ENCODE results near the gene CDH13. TPM values are rescaled to one million over a fixed set of nuclear protein-coding genes. Genes with fewer than 3 reads are reported as not detected.

The CDH13 gene
- total and polyA plus RNA-seq, 2 of the 8 experiments (the other 6 are each of a cell fraction or from before 2014, with no cell fraction given): 2.3 to 2.4 TPM

- TF ChIP-seq, protein P1, sequence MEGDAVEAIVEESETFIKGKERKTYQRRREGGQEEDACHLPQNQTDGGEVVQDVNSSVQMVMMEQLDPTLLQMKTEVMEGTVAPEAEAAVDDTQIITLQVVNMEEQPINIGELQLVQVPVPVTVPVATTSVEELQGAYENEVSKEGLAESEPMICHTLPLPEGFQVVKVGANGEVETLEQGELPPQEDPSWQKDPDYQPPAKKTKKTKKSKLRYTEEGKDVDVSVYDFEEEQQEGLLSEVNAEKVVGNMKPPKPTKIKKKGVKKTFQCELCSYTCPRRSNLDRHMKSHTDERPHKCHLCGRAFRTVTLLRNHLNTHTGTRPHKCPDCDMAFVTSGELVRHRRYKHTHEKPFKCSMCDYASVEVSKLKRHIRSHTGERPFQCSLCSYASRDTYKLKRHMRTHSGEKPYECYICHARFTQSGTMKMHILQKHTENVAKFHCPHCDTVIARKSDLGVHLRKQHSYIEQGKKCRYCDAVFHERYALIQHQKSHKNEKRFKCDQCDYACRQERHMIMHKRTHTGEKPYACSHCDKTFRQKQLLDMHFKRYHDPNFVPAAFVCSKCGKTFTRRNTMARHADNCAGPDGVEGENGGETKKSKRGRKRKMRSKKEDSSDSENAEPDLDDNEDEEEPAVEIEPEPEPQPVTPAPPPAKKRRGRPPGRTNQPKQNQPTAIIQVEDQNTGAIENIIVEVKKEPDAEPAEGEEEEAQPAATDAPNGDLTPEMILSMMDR (IDR thresholded peaks at IDR 0.05; ENCODE audit: control extremely low read depth in 1 of 3, insufficient read depth in 1 of 3, low read depth in 1 of 3, low read length in 3 of 3): no peak
- no peak for TF ChIP-seq CBX5 (IDR thresholded peaks at IDR 0.05; ENCODE audit: low read depth, low read length)
- TF ChIP-seq POLR2AphosphoS5 (IDR thresholded peaks at IDR 0.05; ENCODE audit: low read depth, low read length): no peak
- no peak for TF ChIP-seq ASH2L (IDR thresholded peaks at IDR 0.05; ENCODE audit: low read length)
- TF ChIP-seq MAFK (IDR thresholded peaks at IDR 0.05; ENCODE audit: low read depth, low read length): no peak
- TF ChIP-seq RFX5 (IDR thresholded peaks at IDR 0.05; ENCODE audit: borderline replicate concordance, low read depth, low read length): no peak
- TF ChIP-seq EP300 (IDR thresholded peaks at IDR 0.05; ENCODE audit: borderline replicate concordance in 1 of 2, low read depth in 2 of 2, low read length in 2 of 2): no peak
Observed at GRCh38 chr16:83542491-83542890, 915.7 kb downstream of the CDH13 start (continued).
